Spleen (tissue), 7 donors: ENCODE results near the gene ZNF184.

Source experiments
- CTCF ChIP-seq, 11 experiments: fragments of 200-600 bp in 7 of 11; fragments of 450-650 bp in 4 of 11; sonication (generic) in 4 of 11; IDR thresholded peaks in 8 of 11; conservative IDR thresholded peaks in 3 of 11; 1 replicate in 7 of 11; 2 replicates in 4 of 11; pipeline versions ENCODE4 v1.4.0 to v1.8.0; 2016 to 2021; ENCODE audit warnings: antibody characterized with exemption in 11 of 11, inconsistent platforms in 4 of 11, mild to moderate bottlenecking in 1 of 11
- POLR2A ChIP-seq, 3 donors: fragments of 450-650 bp; IDR thresholded peaks; one replicate each; pipeline ENCODE4 v1.5.1; 2017; ENCODE audit warnings: antibody characterized with exemption in 3 of 3, mild to moderate bottlenecking in 1 of 3
- POLR2AphosphoS5 ChIP-seq, 3 donors: sonication (generic); formaldehyde crosslinking; IDR thresholded peaks; one replicate each; pipeline ENCODE4 v1.5.1; 2017; ENCODE audit warnings: antibody characterized with exemption in 3 of 3
- donor health status: DM: no; HTN: no; CAD: no; lungs with moderate emphysema.
- donor health status: DM: no; HTN: no; CAD: no.
- donor health status: DM: no; HTN: no; CAD: no.

GRCh38 chr6:27428966-27429365 is 43.9 kb downstream of the ZNF184 start:
- TF ChIP-seq CTCF (IDR thresholded peaks at IDR 0.05 in 8 of 11, conservative IDR thresholded peaks at IDR 0.05 in 3 of 11) (no peak), POLR2A (IDR thresholded peaks at IDR 0.05) (no peak), POLR2AphosphoS5 (IDR thresholded peaks at IDR 0.05) (no peak)
